CD4-positive, alpha-beta T cell treated with Interleukin-12 subunit alpha and Interleukin-12 subunit beta, for 1 hour (primary cell): Measurements from ENCODE around the gene CACNA1G.

ENCODE experiments used
- DNase-seq: peaks from one replicate; pipeline ENCODE4 v3.0.0-alpha.2; 2020

Gene CACNA1G

GRCh38 chr17:50560185-50560824, at the start of gene CACNA1G:
Gene CACNA1G, plus strand, starts transcription at chr17:50560715. Its CDS starts 745 bp downstream, at chr17:50561460.
- peak; percentile 90 for DNase-seq

DNA sequence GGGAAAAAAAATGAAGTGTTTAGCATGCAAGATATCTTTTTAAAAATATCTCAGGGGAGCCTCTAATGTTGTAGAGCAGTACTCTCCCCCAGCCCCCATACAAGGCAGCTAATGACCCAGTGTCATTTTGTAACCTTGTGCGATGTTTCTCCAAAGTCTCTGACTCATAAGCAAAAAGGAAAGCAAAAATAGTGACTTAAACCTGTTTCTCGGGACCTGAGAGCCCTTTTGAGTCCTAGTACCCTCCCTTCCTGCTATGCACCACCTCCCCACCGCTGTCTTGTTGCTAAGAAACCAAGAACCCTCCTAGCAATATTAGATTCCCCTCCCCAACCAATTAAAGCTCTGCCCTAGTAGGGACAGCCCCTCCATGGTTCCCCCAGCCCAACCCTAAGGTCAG, 49.5 kb upstream of the CACNA1G start:
- peak; percentile 69 for DNase-seq

DNA sequence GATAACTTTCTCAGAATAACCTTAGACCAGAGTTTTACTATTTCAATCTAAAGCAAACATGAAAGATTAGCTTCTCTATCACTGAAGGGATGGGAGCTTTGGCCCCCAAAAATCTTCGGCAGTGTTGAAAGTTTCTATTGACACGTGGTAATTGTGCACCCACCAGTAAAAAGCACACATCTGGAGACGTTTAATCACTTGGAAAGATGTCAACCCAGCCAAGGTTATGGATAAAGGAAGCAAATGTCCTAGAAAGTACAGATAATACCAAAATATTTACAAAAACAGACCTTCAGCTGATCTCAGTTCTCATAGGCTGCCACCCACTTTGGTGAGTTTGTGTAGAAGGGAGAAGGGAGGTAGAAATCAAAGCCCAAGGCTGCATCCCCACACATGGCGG, 47.0 kb upstream of the CACNA1G start:
- no peak for DNase-seq

DNA sequence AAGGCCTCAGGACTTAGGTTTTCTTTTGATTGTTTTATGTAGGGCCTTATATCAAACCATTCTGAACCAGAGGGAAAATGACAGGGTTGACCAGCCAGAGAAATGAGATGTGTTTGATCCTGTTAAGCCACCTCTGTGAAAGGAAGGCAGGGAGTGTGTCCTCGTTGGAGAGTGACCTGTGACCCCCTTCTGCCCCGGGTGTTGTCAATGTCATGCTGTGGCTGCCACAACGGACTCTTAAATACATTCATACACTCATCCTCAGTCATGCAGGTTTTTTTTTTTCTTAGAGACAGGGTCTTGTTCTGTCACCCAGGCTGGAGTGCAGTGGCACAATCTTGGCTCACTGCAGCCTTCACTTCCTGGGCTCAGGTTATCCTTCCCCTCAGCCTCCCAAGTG, 46.1 kb upstream of the CACNA1G start:
- no peak for DNase-seq

GRCh38 chr17:50514936-50515702, 45.4 kb upstream of the CACNA1G start:
- no peak for DNase-seq

DNA sequence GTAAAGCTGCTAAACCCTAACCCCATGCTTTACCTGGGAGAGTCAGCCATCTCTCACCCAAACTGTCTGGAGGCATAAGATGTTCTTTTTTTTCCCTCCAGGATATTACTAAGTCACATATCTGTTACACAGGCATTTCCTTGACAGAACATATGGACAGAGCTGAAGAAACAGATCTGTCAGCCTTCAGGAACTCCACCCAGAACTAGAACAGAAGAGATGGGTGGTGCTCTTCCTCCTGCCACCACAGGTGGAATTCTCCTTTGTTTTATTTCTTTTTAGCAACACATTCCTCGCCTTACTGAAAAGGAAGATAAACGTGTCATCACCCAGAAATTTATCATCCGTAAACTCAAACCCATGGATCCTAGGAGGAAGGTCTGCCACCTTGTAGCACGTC, 43.5 kb upstream of the CACNA1G start:
- DNase-seq: no peak

GRCh38 chr17:50517504-50518383, 42.8 kb upstream of the CACNA1G start:
- no peak for DNase-seq

GRCh38 chr17:50518384-50519023, 42.0 kb upstream of the CACNA1G start:
- DNase-seq: no peak

GRCh38 chr17:50519141-50519834, 41.2 kb upstream of the CACNA1G start:
- DNase-seq: no peak

GRCh38 chr17:50520483-50520882, 40.0 kb upstream of the CACNA1G start:
- no peak for DNase-seq

DNA sequence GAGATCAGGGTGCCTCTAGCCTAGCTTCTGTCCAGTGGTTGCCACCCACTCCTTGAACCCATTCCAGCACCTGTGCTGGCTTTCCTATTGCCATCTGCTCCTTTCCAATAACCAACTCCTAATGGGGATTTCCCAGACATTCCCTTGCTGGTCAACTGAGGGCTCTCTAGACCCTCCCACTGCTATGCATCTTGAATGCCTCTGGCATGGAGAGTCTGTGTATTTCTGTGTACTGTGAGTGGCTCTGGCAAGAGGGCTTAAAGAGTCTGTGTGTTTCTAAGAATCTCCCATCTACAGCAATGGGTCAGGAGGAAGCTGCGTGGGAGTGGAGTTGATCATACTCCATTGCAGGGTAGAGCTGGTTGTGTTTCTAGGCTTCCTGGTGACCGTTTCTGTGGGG, 39.0 kb upstream of the CACNA1G start:
- no peak for DNase-seq

GRCh38 chr17:50522766-50523165, 37.7 kb upstream of the CACNA1G start:
- DNase-seq: no peak

- no peak for DNase-seq
Measured at GRCh38 chr17:50523208-50523607, 37.3 kb upstream of the CACNA1G start.

GRCh38 chr17:50524838-50525237, 35.7 kb upstream of the CACNA1G start:
- no peak for DNase-seq

- DNase-seq: no peak
Measured at GRCh38 chr17:50527155-50527762, 33.3 kb upstream of the CACNA1G start.

GRCh38 chr17:50527949-50528474, 32.5 kb upstream of the CACNA1G start:
- no peak for DNase-seq

- DNase-seq: no peak
Measured at GRCh38 chr17:50529849-50530248, 30.7 kb upstream of the CACNA1G start.

- DNase-seq: no peak
Measured at GRCh38 chr17:50531428-50532025, 29.0 kb upstream of the CACNA1G start.

GRCh38 chr17:50532452-50533024, 28.0 kb upstream of the CACNA1G start, which contains the start of gene EPN3:
Gene EPN3, plus strand, starts transcription at chr17:50532735. Its CDS starts 3,822 bp downstream, at chr17:50536557.
- no peak for DNase-seq

GRCh38 chr17:50533185-50533584, 27.3 kb upstream of the CACNA1G start:
- no peak for DNase-seq

DNA sequence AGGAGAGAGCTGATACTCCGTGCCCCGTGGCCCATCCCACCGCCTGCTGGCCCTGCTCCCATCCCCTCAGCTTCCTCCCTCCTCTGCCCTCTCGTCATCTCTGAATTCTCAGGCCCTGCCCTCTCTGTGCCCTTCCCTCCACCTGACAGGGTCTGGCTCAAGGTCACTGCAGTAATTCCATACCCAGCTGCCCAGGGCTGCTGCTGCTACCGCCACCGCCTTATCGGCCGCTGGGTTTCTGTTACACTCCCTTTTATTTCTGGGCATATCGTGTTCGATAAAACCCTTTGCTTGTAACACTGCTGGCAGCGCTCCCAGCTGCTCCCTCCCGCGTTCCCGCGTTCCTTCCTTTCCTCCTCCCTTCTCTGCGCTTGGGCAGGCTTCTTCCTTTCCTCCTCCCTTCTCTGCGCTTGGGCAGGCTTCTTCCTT, 26.8 kb upstream of the CACNA1G start:
- DNase-seq: no peak
